Peyer's patch (tissue), 4 donors: ENCODE data around the gene CBLB.

Experiments
- POLR2A ChIP-seq, 2 donors: fragments of 450-650 bp; IDR thresholded peaks; one replicate each; pipeline ENCODE4 v1.5.1; 2017; ENCODE audit warnings: antibody characterized with exemption in 2 of 2, mild to moderate bottlenecking in 2 of 2, moderate library complexity in 2 of 2
- TF ChIP-seq, protein P1 (sequence below), 6 experiments: fragments of 450-650 bp in 4 of 6; fragments of 200-600 bp in 2 of 6; sonication (generic) in 1 of 6; IDR thresholded peaks; one replicate each; pipeline ENCODE4 v1.5.1; 2017 to 2019; ENCODE audit warnings: antibody characterized with exemption in 6 of 6, mild to moderate bottlenecking in 3 of 6, moderate library complexity in 1 of 6

DNA sequence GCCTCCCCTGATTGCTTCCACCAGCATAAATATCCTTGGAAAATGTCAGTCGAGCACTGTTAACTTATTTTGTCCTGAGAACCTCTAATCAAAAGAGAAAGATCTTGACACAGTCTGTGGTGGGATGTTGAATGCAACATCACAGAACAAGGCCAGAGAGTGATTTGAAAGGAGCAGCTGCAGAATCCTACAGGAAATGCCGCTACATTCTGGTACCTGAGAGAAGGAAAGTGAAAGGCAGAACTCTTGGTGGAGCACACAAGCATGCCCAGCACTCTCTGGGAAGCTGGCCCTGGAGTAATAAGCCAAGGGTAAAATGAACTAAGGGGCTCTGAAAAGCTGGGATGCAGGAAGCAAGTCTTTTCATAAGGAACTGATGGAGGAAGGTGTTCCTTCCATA lies 75.8 kb downstream of the CBLB start:
- TF ChIP-seq, protein P1, sequence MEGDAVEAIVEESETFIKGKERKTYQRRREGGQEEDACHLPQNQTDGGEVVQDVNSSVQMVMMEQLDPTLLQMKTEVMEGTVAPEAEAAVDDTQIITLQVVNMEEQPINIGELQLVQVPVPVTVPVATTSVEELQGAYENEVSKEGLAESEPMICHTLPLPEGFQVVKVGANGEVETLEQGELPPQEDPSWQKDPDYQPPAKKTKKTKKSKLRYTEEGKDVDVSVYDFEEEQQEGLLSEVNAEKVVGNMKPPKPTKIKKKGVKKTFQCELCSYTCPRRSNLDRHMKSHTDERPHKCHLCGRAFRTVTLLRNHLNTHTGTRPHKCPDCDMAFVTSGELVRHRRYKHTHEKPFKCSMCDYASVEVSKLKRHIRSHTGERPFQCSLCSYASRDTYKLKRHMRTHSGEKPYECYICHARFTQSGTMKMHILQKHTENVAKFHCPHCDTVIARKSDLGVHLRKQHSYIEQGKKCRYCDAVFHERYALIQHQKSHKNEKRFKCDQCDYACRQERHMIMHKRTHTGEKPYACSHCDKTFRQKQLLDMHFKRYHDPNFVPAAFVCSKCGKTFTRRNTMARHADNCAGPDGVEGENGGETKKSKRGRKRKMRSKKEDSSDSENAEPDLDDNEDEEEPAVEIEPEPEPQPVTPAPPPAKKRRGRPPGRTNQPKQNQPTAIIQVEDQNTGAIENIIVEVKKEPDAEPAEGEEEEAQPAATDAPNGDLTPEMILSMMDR (IDR thresholded peaks at IDR 0.05), result no peak
- no peak for TF ChIP-seq POLR2A (IDR thresholded peaks at IDR 0.05)
